Stomach (tissue), 4 donors: Measurements from ENCODE around the gene NDUFS5.

ENCODE experiments used
- EP300 ChIP-seq: sonication (generic); formaldehyde crosslinking; IDR thresholded peaks from one replicate; pipeline ENCODE4 v1.6.1; 2017; ENCODE audit warnings: antibody characterized with exemption
- POLR2A ChIP-seq, 4 donors: fragments of 450-650 bp; IDR thresholded peaks; one replicate each; pipeline ENCODE4 v1.6.1; 2016; ENCODE audit warnings: antibody characterized with exemption in 4 of 4, control low read depth in 2 of 4, mild to moderate bottlenecking in 1 of 4, moderate library complexity in 1 of 4
- POLR2AphosphoS5 ChIP-seq, 3 donors: sonication (generic); formaldehyde crosslinking; IDR thresholded peaks; one replicate each; pipeline ENCODE4 v1.6.1; 2016; ENCODE audit warnings: antibody characterized with exemption in 3 of 3
- TF ChIP-seq, protein P1 (sequence below), 7 experiments: fragments of 450-650 bp in 4 of 7; fragments of 200-600 bp in 3 of 7; sonication (generic) in 3 of 7; IDR thresholded peaks; one replicate each; pipeline ENCODE4 v1.5.1; 2016 to 2019; ENCODE audit warnings: antibody characterized with exemption in 7 of 7, control low read depth in 2 of 7, mild to moderate bottlenecking in 1 of 7

DNA sequence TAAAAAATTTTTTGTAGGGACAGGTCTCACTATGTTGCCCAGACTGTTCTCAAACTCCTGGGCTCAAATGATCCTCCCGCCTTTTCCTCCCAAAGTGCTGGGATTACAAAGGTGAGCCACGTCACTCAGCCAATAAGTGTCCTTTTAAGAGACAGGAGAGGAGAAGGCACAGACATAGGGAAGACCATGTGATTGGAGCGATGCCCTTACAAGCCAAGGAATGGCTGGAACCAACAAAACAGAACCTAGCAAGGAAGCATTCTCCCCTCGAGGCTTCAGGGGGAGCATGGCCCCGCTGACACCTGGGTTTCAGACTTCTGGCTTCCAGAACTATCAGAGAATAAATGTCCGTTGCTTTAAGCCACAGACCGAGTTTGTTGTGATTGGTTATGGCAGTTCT, 37.0 kb downstream of the NDUFS5 start:
- TF ChIP-seq POLR2A (IDR thresholded peaks at IDR 0.05) (no peak), POLR2AphosphoS5 (IDR thresholded peaks at IDR 0.05) (no peak), EP300 (no peak)
- TF ChIP-seq, protein P1, sequence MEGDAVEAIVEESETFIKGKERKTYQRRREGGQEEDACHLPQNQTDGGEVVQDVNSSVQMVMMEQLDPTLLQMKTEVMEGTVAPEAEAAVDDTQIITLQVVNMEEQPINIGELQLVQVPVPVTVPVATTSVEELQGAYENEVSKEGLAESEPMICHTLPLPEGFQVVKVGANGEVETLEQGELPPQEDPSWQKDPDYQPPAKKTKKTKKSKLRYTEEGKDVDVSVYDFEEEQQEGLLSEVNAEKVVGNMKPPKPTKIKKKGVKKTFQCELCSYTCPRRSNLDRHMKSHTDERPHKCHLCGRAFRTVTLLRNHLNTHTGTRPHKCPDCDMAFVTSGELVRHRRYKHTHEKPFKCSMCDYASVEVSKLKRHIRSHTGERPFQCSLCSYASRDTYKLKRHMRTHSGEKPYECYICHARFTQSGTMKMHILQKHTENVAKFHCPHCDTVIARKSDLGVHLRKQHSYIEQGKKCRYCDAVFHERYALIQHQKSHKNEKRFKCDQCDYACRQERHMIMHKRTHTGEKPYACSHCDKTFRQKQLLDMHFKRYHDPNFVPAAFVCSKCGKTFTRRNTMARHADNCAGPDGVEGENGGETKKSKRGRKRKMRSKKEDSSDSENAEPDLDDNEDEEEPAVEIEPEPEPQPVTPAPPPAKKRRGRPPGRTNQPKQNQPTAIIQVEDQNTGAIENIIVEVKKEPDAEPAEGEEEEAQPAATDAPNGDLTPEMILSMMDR (IDR thresholded peaks at IDR 0.05), result no peak
